HCT116 (cell line): ENCODE data around the gene RELB. TPM values are rescaled to one million over a fixed set of nuclear protein-coding genes. Genes with fewer than 3 reads are reported as not detected.

Experiments used
- ATAC-seq: fragments of 200-7000 bp; cut with Tn5 transposase; 2 replicates; pipeline ENCODE4 v1.9.1; 2020; ENCODE audit warnings: mild to moderate bottlenecking, moderate library complexity
- BruUV-seq: library from RNA; stranded (reverse); fragments of 400-500 nt; replicated peaks from 2 replicates; lab custom pipeline; 2021; lab: Mats Ljungman, UMichigan
- CTCF ChIA-PET: fragments of 300-600 bp; sonication (Branson Sonifier 250); formaldehyde crosslinking; loops from one replicate; lab custom pipeline; 2021; ENCODE audit warnings: antibody characterized with exemption; lab: Charles Lee
- POLR2A ChIA-PET: fragments of 300-600, 350-600 bp; sonication (Branson Sonifier 250); formaldehyde crosslinking; loops from one replicate; lab custom pipeline; 2021; ENCODE audit warnings: antibody characterized with exemption; lab: Charles Lee
- RAD21 ChIA-PET, 2 experiments: fragments of 300-600 bp; sonication (Branson Sonifier 250); formaldehyde crosslinking; loops; one replicate each; lab custom pipeline; 2023; ENCODE audit warnings: low total read pairs in 2 of 2; ENCODE audit not compliant: uncharacterized antibody in 2 of 2, unreplicated experiment in 2 of 2, low non-redundant PET in 1 of 2; lab: Charles Lee
- DNase-seq: peaks from one replicate; pipeline ENCODE4 v3.0.0-alpha.2; 2010; ENCODE audit warnings: low read depth, low spot score
- H2AFZ ChIP-seq: fragments of 200-600 bp; shearing (Covaris generic), sonication (generic); 2 replicates; pipeline ENCODE4 v1.6.1; 2017; ENCODE audit warnings: low read depth, mixed run types, mixed read lengths, antibody characterized with exemption, low read length; ENCODE audit not compliant: poor library complexity, severe bottlenecking
- H3K27ac ChIP-seq: 2 replicates; pipeline ENCODE4 v1.5.1; 2012; ENCODE audit warnings: low read depth, low read length
- H3K27me3 ChIP-seq: fragments of 200-600 bp; sonication (generic); 2 replicates; pipeline ENCODE4 v1.6.1; 2016; ENCODE audit warnings: mixed run types, low read length, mixed read lengths; ENCODE audit not compliant: insufficient read depth
- H3K36me3 ChIP-seq, 2 experiments: fragments of 200-500 bp in 1 of 2; fragments of 200-600 bp in 1 of 2; sonication (Bioruptor generic) in 1 of 2; sonication (generic) in 1 of 2; 2 replicates each; pipeline versions ENCODE4 v1.5.1 to v1.6.1; 2014 to 2016; ENCODE audit warnings: low read length in 2 of 2, inconsistent platforms in 1 of 2, mixed read lengths in 1 of 2, mixed run types in 1 of 2; ENCODE audit not compliant: insufficient read depth in 2 of 2, control insufficient read depth in 1 of 2
- H3K4me1 ChIP-seq, 2 experiments: fragments of 200-600 bp in 1 of 2; sonication (generic) in 1 of 2; 2 replicates each; pipeline versions ENCODE4 v1.5.1 to v1.6.1; 2012 to 2017; ENCODE audit warnings: low read length in 2 of 2, inconsistent platforms in 1 of 2, mild to moderate bottlenecking in 1 of 2, mixed read lengths in 1 of 2, mixed run types in 1 of 2, moderate library complexity in 1 of 2; ENCODE audit not compliant: insufficient read depth in 2 of 2, control insufficient read depth in 1 of 2
- H3K4me2 ChIP-seq: fragments of 200-600 bp; sonication (generic); 2 replicates; pipeline ENCODE4 v1.6.1; 2017; ENCODE audit warnings: mixed run types, low read length, mixed read lengths
- H3K4me3 ChIP-seq, 2 experiments: fragments of 200-600 bp in 1 of 2; sonication (generic) in 1 of 2; replicated peaks in 1 of 2; 2 replicates each; pipeline ENCODE4 v1.5.1; 2011 to 2016; ENCODE audit warnings: low read length in 2 of 2, control low read depth in 1 of 2, low read depth in 1 of 2, mild to moderate bottlenecking in 1 of 2, mixed read lengths in 1 of 2, mixed run types in 1 of 2
- H3K79me2 ChIP-seq: fragments of 200-600 bp; sonication (generic); 2 replicates; pipeline ENCODE4 v1.6.1; 2017; ENCODE audit warnings: mild to moderate bottlenecking, mixed run types, low read length, moderate library complexity, mixed read lengths; ENCODE audit not compliant: insufficient read depth
- H3K9ac ChIP-seq: fragments of 200-600 bp; sonication (generic); 2 replicates; pipeline ENCODE4 v1.6.1; 2016; ENCODE audit warnings: low read length, mixed read lengths
- H3K9me2 ChIP-seq: fragments of 200-600 bp; sonication (generic), shearing (Covaris generic); 2 replicates; pipeline ENCODE4 v1.6.1; 2017; ENCODE audit warnings: mixed run types, mild to moderate bottlenecking, moderate library complexity; ENCODE audit not compliant: insufficient read depth
- H3K9me3 ChIP-seq, 2 experiments: fragments of 200-500 bp in 1 of 2; fragments of 200-600 bp in 1 of 2; sonication (Bioruptor generic) in 1 of 2; sonication (generic) in 1 of 2; 2 replicates each; pipeline ENCODE4 v1.6.1; 2014 to 2017; ENCODE audit warnings: low read length in 2 of 2, mixed read lengths in 2 of 2, inconsistent platforms in 1 of 2, low read depth in 1 of 2, mild to moderate bottlenecking in 1 of 2, mixed run types in 1 of 2, moderate library complexity in 1 of 2; ENCODE audit not compliant: control insufficient read depth in 1 of 2, insufficient read depth in 1 of 2
- H4K20me1 ChIP-seq: fragments of 200-600 bp; sonication (generic), shearing (Covaris generic); 2 replicates; pipeline ENCODE4 v1.6.1; 2017; ENCODE audit warnings: mixed run types, mild to moderate bottlenecking, moderate library complexity; ENCODE audit not compliant: insufficient read depth
- EZH2phosphoT487 ChIP-seq: fragments of 200-600 bp; IDR thresholded peaks from 2 replicates; pipeline ENCODE4 v1.6.1; 2018; ENCODE audit warnings: antibody characterized with exemption, borderline replicate concordance
- FOSL1 ChIP-seq: IDR thresholded peaks from 2 replicates; pipeline ENCODE4 v1.6.1; 2012; ENCODE audit warnings: low read depth
- JUND ChIP-seq: IDR thresholded peaks from 2 replicates; pipeline ENCODE4 v1.6.1; 2012
- POLR2AphosphoS5 ChIP-seq: IDR thresholded peaks from 2 replicates; pipeline ENCODE4 v1.6.1; 2011; ENCODE audit warnings: mild to moderate bottlenecking, low read depth, low read length, moderate library complexity
- intact Hi-C: fragments of 100-400 bp; cut with micrococcal nuclease; formaldehyde crosslinking; loops from 2 replicates; pipeline ENCODE4 v1.10.0; 2022
- total RNA-seq: library from RNA; stranded (reverse); gene quantifications from one replicate; pipeline ENCODE4 v1.2.1, GENCODE V29; 2021; ENCODE audit not compliant: unreplicated experiment
- TF ChIP-seq, protein P1 (sequence below): IDR thresholded peaks from 2 replicates; pipeline ENCODE4 v1.6.1; 2012
- TF ChIP-seq, protein P2 (sequence below): IDR thresholded peaks from 2 replicates; pipeline ENCODE4 v1.6.1; 2012; ENCODE audit warnings: low read depth

Gene RELB
- total RNA-seq, 1 experiment from 2014 or later = 12.9 TPM

DNA sequence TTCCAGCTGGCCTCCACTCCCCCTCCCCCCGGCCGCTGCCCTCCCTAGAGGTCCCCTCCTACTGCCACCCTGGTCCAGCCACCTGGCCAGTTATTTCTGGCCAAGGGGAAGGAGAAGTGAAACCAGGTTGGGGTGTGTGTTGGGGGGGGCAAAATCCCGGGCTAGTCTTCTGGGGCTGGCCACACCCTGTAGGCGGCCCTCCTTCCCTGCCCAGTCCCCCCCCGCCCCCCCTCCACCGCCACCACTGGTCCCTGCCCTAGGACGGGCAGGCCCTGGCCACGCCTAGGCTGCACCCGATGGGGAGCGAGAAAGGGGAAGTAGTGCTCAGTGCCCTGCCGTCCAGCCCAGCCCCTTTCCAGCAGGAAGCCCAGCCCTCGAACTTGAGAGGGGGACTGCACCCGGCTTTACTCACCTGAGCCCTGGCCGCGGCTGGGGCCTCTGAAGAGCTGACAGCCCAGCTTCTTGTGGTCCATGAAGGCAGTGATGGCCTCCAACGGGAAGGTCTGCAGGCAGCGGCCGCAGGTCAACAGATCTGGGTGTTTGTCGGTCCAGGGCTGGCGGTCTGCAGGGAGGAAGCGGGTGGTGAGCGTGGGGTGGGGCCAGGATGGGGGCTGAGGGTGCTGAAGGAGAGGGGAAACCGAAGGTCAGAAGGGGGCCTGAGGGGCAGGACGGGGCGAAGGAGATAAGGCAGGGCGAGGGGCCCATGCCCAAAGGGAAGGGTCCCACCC, 74.2 kb downstream of the RELB start:
- intact Hi-C loops = loop anchor here (5.0 kb wide), 1 partner anchor 262 kb away; no protein-coding TSS in a partner anchor
- CTCF ChIA-PET = no interaction called here
- Histone ChIP-seq H3K4me1 (peaks cover 26 to 41% of the 10 kb centered on the region in 2 experiments), H3K9ac (peak overlapping the region; percentile 95), H4K20me1 (no peaks in the 10 kb centered on the region), H2AFZ (no peak overlapping the region), H3K27me3 (no peaks in the 10 kb centered on the region), H3K27ac (peak overlapping the region; percentile 83), H3K9me3 (no peaks in the 10 kb centered on the region), H3K36me3 (peaks cover 6 to 8% of the 10 kb centered on the region in 2 experiments; a peak in 2 of 4 replicates), H3K9me2 (no peaks in the 10 kb centered on the region), H3K4me2 (peak overlapping the region; percentile 94), H3K4me3 (peak overlapping the region; percentile 87 to 93), H3K79me2 (peaks cover 40% of the 10 kb centered on the region)
- DNase-seq = peak; percentile 54
- BruUV-seq = no TSS peak
- RAD21 ChIA-PET = interaction anchor here in 1 of 2 experiments (0.6 kb wide), 1 partner anchor 124 kb away, joined by 3 read pairs; no protein-coding TSS in a partner anchor
- peak; percentile 74 for ATAC-seq
- POLR2A ChIA-PET = no interaction called here
- TF ChIP-seq EZH2phosphoT487 = no peak
- TF ChIP-seq, protein P1, sequence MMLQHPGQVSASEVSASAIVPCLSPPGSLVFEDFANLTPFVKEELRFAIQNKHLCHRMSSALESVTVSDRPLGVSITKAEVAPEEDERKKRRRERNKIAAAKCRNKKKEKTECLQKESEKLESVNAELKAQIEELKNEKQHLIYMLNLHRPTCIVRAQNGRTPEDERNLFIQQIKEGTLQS = no peak
- TF ChIP-seq POLR2AphosphoS5 = peak; percentile 44; the same call in 1 of the 2 replicates
- TF ChIP-seq, protein P2, sequence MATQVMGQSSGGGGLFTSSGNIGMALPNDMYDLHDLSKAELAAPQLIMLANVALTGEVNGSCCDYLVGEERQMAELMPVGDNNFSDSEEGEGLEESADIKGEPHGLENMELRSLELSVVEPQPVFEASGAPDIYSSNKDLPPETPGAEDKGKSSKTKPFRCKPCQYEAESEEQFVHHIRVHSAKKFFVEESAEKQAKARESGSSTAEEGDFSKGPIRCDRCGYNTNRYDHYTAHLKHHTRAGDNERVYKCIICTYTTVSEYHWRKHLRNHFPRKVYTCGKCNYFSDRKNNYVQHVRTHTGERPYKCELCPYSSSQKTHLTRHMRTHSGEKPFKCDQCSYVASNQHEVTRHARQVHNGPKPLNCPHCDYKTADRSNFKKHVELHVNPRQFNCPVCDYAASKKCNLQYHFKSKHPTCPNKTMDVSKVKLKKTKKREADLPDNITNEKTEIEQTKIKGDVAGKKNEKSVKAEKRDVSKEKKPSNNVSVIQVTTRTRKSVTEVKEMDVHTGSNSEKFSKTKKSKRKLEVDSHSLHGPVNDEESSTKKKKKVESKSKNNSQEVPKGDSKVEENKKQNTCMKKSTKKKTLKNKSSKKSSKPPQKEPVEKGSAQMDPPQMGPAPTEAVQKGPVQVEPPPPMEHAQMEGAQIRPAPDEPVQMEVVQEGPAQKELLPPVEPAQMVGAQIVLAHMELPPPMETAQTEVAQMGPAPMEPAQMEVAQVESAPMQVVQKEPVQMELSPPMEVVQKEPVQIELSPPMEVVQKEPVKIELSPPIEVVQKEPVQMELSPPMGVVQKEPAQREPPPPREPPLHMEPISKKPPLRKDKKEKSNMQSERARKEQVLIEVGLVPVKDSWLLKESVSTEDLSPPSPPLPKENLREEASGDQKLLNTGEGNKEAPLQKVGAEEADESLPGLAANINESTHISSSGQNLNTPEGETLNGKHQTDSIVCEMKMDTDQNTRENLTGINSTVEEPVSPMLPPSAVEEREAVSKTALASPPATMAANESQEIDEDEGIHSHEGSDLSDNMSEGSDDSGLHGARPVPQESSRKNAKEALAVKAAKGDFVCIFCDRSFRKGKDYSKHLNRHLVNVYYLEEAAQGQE = no peak
- TF ChIP-seq FOSL1 = no peak
- TF ChIP-seq JUND = no peak
